ENCODE measurements around the gene PTPRO. TPM values are rescaled to one million over a fixed set of nuclear protein-coding genes. Genes with fewer than 3 reads are reported as not detected.

The PTPRO gene
- polyA plus RNA-seq (2014; cell fraction: cytosol; rRNA removed), result 12.7 and 13.2 TPM in 2 replicates
- polyA plus RNA-seq (2014; cell fraction: nucleus; rRNA removed), result 13.5 and 15.3 TPM in 2 replicates

DNA sequence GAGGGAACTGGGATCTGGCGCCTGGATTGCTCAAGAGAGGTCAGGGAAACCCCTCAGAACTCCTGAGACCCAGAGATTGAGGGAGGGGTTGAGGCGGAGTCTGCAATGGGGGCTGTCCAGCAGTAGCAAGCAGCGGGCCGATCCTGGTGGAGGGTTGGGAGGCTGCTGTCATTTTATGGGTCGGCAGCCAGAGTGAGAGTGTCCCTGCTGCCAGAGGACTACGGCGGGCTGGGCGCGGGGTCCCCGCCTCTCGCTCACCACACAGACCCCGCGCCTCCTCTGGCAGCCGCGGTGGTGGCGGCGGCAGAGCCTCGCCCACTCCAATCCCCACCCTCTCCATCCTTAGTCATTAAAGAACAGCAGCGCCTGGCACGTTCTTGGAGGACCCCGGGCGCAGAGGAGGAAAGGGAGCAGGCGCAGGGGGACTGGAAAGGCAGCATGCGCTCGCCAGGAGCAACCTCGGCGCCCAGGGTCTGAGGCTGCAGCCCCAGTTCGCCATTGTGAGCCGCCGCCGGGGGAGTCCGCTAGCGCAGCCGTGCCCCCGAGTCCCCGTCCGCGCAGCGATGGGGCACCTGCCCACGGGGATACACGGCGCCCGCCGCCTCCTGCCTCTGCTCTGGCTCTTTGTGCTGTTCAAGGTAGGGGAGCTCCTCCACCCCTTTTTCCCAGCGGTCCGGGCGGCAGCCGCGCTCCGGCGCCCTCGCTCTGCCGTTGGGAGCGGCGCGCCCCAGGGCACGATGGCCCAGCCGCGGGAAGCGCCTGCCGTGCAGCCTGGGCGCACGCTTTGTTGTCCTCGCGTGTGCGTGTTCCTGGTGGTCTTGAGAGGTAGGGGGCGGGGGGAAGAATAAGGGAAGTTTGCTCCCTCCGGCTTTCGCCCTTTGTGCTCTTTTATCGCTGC, at the start of gene PTPRO:
PTPRO (plus strand) TSS at position 345 of the 898 bp plus-strand sequence.
- DNase-seq (ENCODE audit: low spot score), result peak; percentile 85

DNA sequence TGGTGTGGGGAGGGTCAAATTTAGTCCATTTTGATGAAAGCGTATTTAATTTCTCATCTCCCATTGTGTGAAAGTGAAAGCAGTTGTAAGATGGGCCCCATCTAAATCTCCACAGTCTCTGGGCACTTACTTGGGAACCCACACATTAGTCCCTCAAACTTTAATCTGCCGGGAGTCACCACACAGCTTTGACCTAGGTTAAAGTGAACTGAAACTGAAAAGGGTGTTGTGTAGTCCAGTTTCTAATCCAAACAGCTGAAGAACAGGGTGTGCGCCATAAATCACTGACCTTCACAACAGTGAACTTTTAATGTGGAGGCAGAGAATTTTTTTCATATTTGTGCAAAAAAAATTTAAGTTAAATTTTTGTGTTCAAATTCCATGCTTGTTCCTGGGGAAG, 48.4 kb upstream of the PTPRO start:
- no peak for DNase-seq (ENCODE audit: low spot score)

GRCh38 chr12:15274561-15274967, 47.7 kb upstream of the PTPRO start:
- peak; percentile 30 for DNase-seq (ENCODE audit: low spot score)

GRCh38 chr12:15276088-15276698, 46.1 kb upstream of the PTPRO start:
- DNase-seq (ENCODE audit: low spot score), result peak; percentile 65

DNA sequence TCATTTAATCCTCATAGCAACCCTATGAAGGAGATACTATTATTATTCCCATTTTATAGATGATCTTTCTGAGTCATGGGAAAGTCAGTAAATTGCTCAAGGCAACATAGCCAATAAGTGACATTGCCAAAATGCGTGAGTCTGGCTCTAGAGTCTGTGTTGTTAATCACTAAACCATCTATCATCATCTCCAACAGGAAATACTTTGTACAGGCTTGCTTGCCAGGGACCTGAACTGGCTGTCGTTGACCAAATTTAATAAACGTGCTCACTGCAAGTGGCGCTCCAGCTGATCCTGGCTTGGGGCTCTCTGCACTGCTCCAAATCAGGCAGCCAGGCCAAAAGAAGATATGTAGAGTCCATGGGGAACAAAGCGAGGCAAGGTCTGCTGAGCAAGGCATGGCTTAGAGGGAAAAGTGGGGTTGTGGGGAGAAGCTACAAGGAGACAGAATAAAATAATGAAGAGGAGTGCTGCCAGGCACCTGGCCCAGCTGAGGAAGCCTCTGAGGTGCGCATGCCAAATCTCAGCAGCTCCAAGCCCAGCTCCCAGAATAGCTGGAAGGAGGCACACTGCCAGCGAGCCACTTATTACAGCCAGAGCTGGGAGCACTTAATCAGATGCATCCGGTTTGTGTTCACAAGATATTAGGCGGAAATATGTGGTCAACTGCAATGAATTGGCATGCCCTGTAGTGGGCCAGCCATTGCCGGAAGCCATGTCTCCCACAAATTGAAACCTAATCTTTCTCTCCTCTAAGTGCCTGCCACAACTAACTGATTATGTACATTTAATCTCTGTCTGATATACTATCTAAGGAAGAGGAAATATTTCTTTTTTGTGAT, 43.3 kb upstream of the PTPRO start:
- peak; percentile 76 for DNase-seq (ENCODE audit: low spot score)

DNA sequence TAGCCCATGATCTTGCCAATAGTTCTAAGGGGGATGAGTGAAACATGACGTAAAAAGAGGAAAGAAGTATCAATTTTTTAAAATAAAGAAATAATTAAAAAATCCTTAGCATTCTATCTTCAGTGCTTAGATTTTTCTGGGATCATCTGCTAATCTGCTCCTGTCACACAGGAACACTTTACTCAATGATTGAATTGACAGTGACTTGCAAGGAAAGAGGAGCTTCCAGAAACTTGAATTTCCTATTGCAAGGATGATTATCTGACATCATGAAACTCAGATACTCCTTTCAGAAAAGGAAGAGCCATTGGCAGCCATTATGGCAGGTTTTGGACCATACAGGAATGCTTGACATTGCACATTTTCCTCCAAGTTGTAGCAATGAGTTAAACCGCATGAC, 41.4 kb upstream of the PTPRO start:
- no peak for DNase-seq (ENCODE audit: low spot score)

DNA sequence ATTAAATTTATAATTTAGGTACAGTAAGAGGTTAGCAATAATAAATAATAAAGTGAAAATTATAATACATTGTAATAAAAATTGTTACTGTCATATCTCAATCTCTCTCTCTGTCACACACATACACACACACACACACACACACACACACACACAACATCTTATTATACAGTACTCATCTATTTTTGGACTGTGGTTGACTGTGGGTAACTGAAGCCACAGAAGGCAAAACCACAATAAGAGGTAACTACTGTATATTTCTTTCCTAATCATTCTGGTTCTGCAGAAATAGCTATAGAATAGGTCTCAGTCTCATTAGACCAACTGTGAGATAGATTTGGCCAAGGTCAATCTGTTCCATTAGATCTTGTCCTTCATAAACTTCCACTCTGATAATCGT, 33.1 kb upstream of the PTPRO start:
- no peak for DNase-seq (ENCODE audit: low spot score)

GRCh38 chr12:15293731-15294130, 28.6 kb upstream of the PTPRO start:
- DNase-seq (ENCODE audit: low spot score), result no peak

DNA sequence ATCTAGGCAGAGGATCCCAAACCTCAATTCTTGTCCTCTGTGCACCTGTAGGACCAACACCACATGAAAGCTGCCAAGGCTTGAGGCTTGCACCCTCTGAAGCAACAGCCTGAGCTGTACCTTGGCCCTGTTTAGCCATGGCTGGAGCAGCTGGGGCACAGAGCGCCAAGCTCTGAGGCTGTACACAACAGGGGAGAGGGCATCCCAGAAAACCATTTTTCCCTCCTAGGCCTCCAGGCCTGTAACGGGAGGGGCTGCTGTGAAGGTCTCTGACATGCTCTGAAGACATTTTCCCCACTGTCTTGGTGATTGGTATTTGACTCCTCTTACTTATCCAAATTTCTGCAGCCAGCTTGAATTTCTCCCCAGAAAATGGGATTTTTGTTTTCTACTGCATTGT, 22.4 kb upstream of the PTPRO start:
- DNase-seq (ENCODE audit: low spot score), result no peak

- DNase-seq (ENCODE audit: low spot score), result no peak
These were observed 18.0 kb upstream of the PTPRO start for GRCh38 chr12:15304296-15304695.

- no peak for DNase-seq (ENCODE audit: low spot score)
These were observed 15.7 kb upstream of the PTPRO start for GRCh38 chr12:15306605-15307004.

- no peak for DNase-seq (ENCODE audit: low spot score)
These were observed 15.2 kb upstream of the PTPRO start for GRCh38 chr12:15307079-15307478.

- DNase-seq (ENCODE audit: low spot score), result no peak
These were observed 3.5 kb upstream of the PTPRO start for GRCh38 chr12:15318841-15319240.

GRCh38 chr12:15320881-15321280, 1.4 kb upstream of the PTPRO start:
- DNase-seq (ENCODE audit: low spot score), result no peak

DNA sequence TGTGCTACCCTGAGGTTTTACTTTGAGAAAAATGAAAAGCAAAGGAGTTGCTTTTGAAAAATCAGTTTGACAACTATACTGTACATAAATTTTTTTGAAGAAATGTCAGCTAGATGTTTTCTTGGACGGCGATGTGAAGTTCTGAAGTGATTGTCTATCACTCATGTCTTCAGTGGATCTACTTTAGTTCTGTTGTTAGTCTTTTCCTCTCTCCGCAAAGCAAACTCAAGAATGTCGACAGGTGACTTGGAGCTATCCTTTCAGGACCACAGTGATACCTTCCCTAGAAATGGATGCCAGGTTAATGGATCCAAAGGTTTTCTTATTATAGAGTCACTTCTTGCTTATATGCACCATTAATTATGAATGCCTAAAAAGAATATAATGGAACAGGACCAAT, 1.2 kb downstream of the PTPRO start:
- peak; percentile 11 for DNase-seq (ENCODE audit: low spot score)

GRCh38 chr12:15329891-15330290, 7.6 kb downstream of the PTPRO start:
- DNase-seq (ENCODE audit: low spot score), result peak; percentile 64

GRCh38 chr12:15334225-15334624, 11.9 kb downstream of the PTPRO start:
- no peak for DNase-seq (ENCODE audit: low spot score)

- no peak for DNase-seq (ENCODE audit: low spot score)
These were observed 13.7 kb downstream of the PTPRO start for GRCh38 chr12:15335959-15336358.

DNA sequence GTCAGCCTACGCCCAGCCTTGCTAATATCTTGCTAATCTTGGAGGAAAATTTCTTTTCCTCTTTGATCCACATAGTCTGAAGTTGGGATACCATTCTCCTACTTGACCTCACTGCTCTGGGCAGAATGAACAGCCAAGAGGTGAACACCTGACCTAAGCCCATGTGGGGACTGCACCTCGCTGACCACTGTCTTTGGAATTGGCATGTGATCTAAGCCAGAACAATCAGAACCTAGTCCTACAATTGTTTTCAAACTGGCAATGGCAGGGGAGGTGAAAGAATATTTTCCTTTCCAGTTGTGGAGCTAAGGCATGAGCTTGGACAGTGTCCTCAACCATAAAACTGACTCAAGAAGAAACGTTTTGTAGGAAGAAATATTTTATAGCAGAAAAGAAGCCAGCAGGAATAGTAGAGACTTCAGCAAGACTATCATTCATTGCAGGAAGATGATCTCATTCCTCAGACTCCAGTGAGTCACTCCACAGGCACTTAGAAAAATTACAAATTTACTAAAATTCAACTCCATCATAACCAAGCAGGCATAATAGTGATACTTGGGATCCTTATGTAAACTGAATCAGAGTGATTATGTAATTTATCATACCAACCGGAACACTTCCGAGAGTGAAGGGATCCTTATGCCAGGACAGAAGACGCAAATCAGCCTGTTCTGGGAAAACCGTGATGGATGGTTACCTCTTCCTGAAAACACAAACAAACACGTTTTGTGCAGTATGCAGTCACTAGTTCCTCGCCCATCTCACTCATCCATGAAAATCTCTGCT, 14.7 kb downstream of the PTPRO start:
- no peak for DNase-seq (ENCODE audit: low spot score)

DNA sequence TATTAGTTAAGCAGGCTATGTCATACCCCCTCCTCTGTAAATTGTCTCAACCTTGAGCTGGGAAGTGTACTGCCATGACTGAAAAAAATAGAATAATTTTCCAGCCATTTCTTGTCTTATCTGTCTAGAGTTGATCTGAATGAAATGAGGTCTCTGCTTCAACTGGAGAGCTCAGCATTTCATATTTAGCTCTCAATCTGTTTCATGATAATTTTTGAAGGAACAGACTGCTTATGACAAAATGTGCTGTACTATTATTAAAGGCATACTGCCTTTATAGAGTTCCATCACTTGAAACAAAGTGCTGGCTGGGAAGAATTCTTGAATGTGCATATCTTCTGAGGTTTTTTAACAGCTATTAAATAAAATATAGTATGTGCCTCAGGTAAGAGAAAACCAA, 19.1 kb downstream of the PTPRO start:
- DNase-seq (ENCODE audit: low spot score), result no peak

DNA sequence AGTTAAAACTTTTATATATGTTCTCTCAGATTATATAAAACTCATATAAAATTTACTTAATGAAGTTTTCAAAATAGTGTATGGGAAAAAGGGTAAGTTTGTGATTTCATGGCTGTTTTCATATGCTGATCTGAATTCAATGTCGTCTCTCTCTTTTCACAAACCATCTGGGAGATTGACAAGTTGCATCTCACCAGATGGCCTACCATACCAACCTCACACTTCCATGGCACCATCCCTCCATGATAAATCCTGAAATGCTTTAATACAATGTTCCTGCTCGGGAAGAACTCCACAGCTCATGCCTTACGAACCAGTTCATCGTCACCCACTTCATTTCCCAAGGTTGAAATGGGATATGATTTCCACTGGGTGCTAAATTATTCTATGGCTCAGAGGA, 22.3 kb downstream of the PTPRO start:
- DNase-seq (ENCODE audit: low spot score), result no peak

Measured in SK-N-DZ (cell line).